Hindlimb muscle (tissue), 1 donor: ENCODE measurements around the gene AFDN. TPM values are rescaled to one million over a fixed set of nuclear protein-coding genes. Genes with fewer than 3 reads are reported as not detected.

Source experiments
- DNase-seq: peaks from one replicate; pipeline ENCODE4 v3.0.0-alpha.2; 2013
- polyA plus RNA-seq: library from polyadenylated mRNA; unstranded; fragments of 120-200 nt; gene quantifications from one replicate; pipeline ENCODE4 v1.2.1, GENCODE V29; 2013; ENCODE audit not compliant: insufficient read length

The AFDN gene
- polyA plus RNA-seq, 1 donor, result 49.3 TPM

DNA sequence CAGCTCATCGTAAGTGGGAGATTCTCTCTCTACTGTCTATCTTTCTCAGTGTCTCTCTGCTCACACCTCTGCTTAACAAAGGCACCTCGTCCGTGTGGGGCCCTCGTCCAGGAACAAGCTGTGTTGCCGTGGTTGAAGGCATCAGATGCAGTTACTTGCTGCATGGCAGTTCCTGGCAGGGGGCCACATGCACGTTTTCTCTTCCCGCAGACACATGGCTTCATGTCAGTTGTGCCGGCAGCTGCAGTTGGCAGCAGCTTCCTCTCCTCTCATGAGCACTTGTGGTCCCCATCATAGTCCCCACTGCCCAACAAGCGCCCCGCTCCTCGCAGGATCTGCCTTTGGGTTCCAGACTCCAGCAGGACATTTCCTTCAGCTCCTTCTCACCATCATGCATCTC lies 7.1 kb upstream of the AFDN start:
- DNase-seq, result no peak

DNA sequence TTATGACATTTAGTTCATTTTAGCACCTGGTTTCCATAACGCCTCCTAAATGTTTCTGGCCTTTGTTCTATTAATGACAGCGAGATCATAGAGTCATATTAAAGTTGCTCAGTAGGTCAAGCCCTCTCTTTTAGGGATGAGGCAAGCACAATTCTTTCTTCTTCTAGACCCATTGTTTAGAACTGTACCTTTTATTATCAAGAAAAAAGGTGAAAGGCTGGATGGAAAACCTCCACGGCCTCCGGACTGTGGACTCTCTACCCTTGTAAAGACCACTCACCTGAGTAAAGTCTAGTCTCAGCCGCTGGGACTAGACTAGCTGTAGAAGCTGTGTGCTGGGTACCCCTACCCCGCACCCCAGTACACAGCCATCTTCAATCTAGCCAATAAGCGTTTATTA lies 6.0 kb upstream of the AFDN start:
- DNase-seq, result no peak

DNA sequence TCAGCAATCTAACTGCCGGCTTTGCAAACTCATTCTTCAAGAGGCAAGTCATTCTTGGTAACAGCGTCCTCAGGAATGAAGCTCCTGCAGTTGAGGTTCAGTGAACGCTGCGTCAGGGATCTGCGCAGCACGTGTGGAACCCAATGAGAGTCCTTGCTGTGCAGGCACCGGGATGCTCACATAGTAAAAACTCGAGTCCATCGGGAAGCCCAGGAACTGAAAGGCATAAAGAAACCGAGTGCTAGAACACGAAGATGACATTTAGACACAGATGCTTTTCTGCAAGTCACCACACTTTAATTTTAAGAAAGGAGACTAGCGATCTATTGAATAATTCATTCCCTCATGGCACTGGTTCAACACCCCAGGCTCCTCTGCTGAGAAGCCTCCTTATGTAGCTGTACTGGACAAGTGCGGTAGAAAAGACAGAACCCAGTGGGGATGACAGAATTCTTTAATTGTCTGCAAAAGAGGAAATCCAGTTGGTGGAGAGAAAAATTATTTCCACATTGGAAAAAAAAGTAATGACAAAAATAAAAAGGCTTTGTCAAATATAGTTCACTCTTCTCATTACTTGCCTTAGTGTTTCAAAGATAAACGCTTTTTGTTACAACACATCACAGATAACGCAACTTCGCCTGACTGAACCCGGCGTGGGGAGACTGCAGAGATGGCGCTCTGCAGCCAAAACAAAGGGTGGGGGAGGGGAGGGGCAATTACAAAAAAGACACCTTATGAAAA lies 1.9 kb upstream of the AFDN start:
- DNase-seq, result no peak

DNA sequence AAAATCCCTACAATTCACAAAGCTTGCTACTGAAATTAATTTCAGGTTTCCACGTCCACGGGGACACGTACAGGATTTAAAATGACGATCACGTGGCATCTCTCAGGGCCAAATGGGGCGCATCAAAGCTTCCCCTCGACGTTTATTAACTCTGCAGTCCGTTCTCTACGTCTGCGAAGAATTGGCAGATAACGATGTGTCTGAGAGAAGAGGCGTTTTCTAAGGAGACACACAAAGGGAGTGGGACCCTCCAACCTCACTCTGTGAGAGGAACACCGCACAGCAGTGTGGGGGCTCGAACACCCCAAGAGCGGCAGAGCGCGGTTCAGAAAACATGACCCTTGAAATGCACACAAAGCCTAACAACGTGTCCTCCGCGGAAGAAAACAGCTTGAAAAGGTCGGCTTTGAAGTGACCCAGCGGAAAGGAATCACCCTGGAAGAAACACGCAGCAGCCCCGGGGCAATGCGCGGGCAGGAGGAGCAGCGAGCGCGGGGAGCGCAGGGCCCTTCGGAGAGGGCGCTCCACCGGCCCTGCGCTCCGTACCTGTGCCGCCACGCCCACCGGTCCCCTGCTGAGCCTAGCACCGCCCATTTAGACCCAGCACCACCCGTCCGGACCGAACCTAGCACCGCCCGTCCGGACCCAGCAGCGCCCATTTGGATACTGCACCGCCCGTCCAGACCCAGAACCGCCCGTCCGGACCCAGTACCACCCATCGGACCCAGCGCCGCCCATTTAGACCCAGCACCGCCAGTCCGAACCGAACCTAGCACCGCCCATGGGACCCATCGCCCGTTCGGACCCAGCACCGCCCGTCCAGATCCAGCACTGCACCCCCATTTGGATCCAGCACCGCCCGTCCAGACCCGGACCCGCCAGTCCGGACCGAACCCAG lies 1.1 kb upstream of the AFDN start:
- no peak for DNase-seq

DNA sequence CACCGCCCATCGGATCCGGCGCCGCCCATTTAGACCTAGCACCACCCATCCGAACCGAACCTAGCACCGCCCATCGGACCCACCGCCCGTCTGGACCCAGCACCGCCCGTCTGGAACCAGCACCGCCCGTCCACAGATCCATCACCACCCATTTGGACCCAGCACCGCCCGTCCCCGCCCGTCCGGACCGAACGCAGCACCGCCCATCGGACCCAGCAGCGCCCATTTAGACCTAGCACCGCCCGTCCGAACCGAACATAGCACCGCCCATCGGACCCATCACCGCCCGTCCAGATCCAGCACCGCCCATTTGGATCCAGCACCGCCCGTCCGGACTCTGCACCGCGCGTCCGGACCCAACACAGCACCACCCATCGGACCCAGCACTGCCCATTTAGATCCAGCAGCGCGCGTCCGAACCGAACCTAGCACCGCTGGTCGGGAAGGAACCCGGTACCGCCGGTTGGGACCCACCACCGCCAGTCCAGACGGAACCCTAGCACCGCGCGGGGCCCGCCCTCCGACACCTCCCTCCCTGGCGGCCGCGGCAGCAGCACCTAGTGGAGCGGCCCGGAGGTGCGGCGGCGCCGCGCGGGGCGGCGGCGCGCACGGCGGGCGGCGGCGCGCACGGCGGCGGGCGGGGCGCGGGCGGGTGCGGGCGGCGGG lies 348 bp upstream of the AFDN start:
- peak; percentile 58 for DNase-seq

DNA sequence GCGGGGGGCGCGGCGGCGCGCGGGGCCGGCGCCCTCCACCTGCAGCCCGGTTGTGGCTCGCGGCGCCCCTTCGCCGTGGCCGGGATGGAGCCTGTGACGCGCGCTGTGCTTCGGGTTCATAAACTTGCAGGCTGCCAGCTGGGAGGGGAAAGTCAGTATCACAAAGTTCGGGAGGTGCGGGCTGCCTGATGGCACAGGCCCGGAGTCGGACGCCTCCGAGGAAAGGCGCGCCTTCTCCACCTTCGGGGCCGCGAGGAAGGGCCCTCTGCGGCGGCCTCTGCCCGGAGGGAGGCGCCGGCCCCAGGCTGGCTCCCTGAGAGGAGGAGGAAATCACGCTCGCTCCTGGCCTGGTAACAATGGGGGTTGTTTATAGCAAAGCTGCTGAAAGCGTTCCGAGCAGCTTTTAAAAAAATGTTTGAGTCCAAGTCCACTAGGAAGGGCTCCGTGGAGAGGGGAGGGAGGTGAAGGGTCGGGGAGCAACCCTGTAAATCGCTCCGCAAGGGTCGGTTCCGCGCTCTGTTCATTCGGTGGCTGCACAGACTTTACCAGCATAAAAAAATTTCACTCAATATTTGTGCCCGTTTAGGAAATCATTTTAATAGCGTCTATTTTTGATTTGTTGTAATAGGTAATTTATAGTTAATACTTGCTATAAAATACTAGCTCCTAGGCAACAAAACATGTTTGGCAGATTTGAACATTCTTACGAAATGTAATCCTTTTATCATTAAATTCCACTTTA lies 1.0 kb downstream of the AFDN start:
- peak; percentile 38 for DNase-seq

DNA sequence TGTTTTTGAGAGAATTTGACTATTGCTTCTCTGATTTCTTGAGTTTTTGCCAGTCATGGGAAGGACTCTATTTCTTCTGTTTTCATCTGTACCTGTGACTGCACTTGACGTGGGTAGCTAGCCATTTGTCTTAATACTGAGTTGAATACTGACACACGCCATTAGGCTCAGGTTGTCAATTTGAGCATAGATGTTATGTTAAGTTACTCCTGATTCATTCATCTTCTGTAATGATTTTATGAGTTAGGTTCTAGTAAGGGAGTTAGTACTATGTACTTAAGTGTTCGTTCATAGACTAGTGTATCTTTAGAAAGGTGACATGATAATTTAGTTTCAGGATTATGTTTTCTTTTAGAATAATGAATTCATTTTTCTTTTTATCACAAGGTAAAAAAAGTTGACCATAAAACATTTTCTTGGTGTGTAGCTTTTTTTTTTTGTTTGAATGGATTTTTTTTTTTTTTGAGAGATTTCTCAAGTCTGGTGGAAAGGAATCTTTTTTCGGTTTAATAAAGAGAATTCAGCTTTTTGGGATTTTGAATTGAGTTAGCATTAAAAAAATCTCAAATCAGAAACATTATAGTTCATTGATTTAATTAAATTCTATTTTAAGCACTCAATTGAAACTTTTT lies 1.7 kb downstream of the AFDN start:
- DNase-seq, result no peak

DNA sequence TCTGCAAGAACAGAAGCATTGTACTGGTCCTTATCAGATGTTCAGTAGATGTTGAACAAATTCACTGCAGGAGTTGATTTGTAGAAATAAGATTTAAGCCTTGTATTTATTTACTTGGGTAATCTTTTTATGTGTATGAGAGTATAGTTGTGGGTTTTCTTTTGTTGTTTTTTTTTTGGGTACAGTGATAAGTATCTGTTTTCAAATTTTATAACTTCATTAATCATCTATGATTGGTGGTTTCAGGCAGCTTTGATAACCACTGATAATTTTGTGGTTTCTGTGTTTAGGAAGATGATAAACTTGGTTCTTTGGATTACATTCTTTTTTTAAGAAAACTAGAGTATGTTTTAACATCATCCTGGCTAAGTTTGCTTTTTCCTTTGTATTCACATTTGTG lies 2.8 kb downstream of the AFDN start:
- DNase-seq, result no peak

DNA sequence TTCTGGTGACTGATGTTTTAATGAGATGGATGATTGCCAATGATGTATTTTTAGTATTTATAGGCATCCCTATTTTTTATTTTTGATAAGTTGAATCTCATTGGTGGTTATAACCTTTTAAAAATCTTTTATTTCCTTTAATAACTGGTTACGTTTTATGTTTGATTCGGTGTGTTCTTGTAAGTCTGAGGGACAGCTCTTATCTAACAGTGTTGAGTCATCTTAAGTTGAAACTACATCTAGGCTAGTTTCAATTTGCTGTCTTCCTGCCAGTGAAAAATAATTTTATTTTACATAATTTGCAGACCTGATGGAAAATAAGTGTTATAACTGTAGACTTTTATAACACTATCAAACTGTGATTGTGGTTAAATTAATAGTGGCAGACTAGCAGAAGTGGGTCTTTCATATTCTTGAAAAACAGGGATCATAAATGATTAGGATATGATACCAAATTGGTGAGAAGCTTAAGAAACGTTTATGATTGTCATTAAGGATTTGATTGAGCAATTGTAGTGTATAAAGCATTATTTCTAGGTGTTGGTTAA lies 4.6 kb downstream of the AFDN start:
- no peak for DNase-seq

DNA sequence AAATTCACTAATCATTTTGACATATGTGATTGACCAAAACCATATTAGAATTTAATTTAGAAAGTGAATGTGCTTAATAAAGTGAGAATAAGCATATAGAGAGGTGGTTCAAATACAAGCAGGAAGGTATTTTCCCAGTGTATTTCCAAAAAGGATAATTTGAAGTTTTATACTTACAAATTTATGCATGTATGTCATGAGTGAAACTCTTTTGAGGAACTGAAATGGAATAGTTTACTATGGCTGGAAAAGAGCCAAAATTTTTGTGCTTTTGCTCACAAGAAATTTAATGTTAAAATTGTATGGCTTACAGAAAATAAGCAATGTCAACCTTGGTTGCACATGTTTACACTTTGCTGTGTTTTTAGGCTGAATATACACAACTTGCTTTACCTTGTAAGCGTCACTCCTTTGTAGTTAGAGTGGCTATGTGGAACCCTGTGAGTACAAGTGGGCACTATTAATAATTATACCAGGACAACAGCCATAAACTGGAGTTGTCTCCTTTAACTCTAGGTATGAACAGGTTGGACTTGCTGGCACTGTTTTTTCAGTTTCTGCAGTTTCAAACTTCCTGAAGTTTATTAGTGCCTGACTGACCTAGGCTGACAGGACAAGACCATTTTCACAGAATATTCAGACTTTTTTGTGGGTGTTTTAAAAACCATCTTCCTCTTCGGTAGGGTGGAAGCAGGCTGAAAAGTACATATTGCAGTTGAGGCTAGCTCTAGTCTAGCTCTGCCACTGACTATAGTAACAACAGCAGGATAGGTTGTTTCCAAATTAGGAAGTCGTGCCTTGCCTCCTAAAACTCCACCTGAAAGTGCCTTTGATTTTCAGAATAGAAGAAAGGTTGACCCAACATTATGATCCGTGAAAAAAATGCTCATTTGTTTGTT lies 6.0 kb downstream of the AFDN start:
- no peak for DNase-seq

DNA sequence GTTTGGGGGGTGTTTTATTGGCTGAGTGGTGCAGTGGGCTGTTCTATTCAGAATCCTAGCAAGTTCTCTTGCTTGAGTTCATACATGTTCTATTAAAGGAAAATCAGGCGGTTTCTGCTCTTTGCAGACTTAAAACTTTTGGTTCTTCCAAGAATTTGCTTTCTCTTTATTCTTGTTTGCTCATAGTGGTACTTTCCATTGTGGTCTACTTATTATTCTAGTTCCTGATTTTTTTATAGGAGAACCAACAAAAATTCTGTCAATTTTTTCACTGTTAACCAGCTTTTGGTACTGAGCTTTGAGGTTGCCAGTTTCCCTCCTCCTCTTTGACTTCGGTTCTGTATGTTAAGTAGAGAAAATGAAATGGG lies 6.7 kb downstream of the AFDN start:
- no peak for DNase-seq

DNA sequence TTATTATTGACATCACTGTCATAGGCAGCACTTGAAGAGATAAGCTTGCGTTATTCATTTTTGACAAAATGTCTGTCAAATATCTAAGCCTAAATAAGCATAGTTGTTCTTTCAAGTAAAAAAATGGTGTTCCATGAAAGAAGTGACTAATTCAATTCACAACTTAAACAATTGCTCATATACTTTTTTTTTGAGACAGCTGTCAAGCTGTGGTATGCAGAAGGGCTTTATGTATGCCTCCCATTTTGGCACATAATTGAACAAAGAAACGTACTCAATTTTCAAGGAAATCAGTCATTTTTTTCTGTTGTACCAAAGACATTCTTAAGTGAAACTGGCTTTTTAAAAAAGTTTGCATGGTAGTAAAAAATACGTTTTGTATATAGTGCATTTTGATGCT lies 8.5 kb downstream of the AFDN start:
- DNase-seq, result no peak

DNA sequence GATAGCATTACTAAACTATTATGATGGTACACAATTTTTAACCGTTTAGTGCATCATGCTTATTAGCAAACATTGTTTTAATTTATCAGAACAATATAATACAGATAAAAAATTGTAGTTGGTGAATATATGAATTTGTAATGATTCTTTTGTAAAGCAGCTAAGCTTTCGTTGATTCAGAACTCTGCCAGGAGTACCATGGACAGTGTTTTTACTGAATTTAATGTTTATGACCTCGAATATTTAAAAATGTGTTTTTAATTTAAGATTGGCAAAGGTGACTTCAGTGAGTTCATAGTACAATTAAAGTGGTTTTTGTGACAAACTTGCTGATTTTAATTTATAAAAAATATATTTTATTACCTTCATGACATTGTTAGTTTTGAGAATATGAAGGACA lies 10.0 kb downstream of the AFDN start:
- DNase-seq, result peak; percentile 44

DNA sequence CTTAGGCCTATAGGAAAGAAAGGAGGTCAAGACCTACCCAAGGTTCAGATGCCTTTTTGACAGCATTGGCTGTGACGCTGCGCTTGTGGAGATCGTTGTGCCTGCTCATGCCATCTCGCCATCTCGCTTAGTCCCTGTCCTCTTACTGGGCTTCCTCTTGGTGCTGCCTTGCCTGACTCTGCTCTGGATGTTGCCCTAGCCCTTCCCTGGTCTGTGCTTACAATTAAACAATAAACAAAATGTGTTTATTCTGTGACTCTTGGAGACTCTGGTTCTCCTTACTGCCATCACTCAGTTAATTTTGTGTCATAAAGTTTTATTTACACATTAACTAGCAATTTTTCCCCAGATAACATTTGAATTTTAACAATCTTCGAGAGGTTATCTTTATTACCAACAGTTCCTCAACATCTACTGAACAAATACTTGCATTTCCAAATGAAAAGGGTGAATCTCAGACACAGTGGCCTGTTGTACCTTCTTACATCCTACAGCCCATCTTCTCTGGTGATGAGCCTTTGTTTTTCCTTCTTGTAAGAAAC lies 11.6 kb downstream of the AFDN start:
- no peak for DNase-seq

DNA sequence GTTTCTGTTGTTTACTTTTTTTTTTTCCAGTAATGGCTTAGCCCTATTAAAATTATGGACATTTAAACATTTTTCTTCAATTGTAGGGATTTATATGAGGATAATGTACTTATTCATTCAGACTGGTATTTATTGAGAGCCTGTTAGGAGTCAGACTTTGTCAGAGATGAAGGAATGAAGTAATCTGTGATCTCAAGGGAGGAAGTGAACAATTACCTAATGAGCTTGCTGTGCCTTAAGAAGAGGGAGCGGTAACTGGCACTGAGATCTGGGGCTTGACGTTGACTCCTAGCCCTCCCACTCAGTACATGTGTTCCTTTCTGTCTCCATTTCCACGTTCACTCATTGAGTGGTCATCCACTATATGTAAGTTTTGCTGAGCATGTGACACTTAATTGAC lies 12.6 kb downstream of the AFDN start:
- DNase-seq, result no peak

DNA sequence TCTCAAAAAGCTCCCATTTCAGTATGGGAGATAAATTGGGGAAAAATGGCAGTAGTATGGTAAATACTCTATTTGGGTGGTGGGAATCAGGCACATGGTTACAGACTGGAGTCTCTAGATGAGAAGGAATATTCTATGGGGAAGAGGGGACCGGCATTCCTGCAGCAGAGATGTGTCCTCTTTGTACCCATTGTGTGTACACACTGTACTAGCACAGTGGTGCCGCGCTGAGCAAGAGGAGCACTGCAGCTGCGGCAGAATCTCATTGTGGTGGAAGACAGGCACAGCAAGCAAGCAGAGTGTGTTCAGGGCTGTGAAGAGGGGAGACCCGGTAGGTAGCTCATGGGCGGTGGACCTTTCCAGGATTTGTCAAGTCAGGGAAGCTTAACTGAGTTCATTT lies 13.0 kb downstream of the AFDN start:
- no peak for DNase-seq

DNA sequence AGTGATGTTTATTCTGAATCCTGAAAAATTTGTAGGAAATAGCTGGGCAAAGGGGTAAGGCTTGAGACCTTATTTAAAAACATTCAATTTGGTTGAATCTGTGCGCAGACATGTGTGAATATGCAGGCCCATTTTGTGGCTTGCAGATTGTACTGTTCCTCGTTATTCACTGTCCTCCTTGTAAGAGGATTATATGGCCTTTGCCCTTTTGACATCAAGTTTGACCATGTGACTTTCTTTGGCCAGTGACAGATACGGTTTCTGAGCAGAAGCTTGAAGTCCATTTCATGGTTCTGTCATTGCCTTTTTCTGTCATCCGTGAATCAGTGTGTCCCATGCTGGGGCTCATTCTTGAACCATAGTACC lies 13.4 kb downstream of the AFDN start:
- DNase-seq, result no peak

DNA sequence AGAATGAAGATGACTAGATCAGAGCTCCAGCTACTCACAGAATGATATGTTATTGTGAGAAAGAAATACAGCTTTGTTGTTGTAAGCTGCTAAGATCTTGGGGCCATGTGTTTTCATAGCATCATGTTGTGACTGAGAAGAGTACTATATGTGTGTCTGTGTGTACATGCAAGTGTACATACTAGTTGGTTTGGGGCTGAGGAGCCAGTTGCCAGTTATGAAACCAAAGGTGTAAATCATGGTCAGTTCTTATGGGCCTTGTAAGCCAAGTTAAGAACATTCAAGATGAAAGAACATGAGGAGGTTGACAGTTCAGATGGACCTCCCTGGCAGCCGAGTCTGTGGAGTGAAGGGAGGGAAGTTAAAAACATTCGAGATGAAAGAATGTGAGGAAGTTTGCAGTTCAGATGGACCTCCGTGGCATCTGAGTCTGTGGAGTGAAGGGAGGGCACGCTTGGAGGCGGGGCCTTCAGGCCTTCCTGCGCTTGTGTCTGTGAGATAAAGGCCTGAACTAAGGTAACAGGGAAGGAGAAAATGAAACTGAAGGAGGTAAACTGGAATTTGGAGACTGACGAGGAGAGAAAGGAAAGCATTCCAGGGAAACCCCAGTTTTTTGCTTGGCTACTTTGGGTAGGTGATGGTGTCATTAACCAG lies 13.9 kb downstream of the AFDN start:
- DNase-seq, result no peak

DNA sequence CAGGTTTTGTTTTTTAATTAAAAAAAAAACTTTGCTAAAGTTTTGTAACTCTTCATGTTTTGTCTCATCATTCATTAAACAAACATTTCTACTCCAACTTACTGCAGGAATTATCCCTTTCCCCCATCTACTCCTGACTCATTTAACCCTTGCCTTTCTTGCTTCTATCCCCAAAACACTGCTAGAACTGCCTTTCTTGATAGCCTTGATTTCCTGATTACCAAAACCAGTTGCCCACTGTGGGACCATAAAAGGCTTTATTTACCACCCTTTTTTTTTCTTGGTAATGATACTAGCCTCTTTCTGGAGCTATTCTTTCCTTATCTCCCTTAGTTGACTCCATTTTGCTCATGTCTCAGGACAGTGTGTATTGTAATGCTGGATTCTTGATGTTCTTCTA lies 15.3 kb downstream of the AFDN start:
- DNase-seq, result no peak

DNA sequence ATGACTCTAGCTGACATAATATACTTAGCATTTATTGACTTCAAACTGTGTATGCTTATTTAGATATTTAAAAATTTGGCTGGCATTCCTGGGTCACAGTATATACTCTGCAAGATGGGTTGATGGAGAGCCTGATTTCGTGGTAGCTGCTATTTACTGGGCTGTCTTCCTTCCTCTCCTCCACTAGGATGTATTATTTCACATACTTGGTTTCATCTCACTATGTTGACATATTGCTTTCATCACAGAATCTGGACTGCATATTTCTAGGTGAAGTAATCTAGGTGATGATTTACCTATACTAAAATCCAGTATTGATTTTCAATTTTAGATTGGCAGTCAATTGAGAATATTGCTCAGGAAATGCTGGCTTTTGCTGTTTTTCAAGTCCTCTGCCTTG lies 15.7 kb downstream of the AFDN start:
- DNase-seq, result no peak
